Adrenal gland (tissue), 12 donors: ENCODE measurements around the gene NR1D2. TPM values are rescaled to one million over a fixed set of nuclear protein-coding genes. Genes with fewer than 3 reads are reported as not detected.

ENCODE experiments used
- DNase-seq, 7 donors: peaks; one replicate each; pipeline ENCODE4 v3.0.0-alpha.2; 2019 to 2020
- H3K27ac ChIP-seq, 5 donors: fragments of 200-600 bp; sonication (generic) in 4 of 5; 1 replicate in 3 of 5; 2 replicates in 2 of 5; pipeline versions ENCODE4 v1.5.1 to v1.8.0; 2016 to 2020; ENCODE audit warnings: mild to moderate bottlenecking in 1 of 5
- H3K27me3 ChIP-seq: fragments of 200-600 bp; 2 replicates; pipeline ENCODE4 v1.8.0; 2021
- H3K36me3 ChIP-seq, 2 donors: fragments of 200-600 bp; replicated peaks in 1 of 2; 1 replicate in 1 of 2; 2 replicates in 1 of 2; pipeline versions ENCODE4 v1.5.1 to v1.8.0; 2018 to 2022
- H3K4me1 ChIP-seq, 2 donors: fragments of 200-600 bp; replicated peaks in 1 of 2; 1 replicate in 1 of 2; 2 replicates in 1 of 2; pipeline versions ENCODE4 v1.5.1 to v1.8.0; 2018 to 2021
- H3K4me3 ChIP-seq, 4 donors: fragments of 200-600 bp; sonication (generic) in 3 of 4; one replicate each; pipeline ENCODE4 v1.5.1; 2016 to 2018
- H3K9me3 ChIP-seq, 3 donors: fragments of 200-600 bp; sonication (generic) in 1 of 3; replicated peaks in 1 of 3; 1 replicate in 2 of 3; 2 replicates in 1 of 3; pipeline versions ENCODE4 v1.5.1 to v1.8.0; 2016 to 2021
- CTCF ChIP-seq, 6 experiments: fragments of 450-650 bp in 4 of 6; fragments of 200-600 bp in 2 of 6; sonication (generic) in 1 of 6; IDR thresholded peaks; 1 replicate in 5 of 6; 2 replicates in 1 of 6; pipeline versions ENCODE4 v1.5.1 to v1.8.0; 2016 to 2021; ENCODE audit warnings: antibody characterized with exemption in 6 of 6, mild to moderate bottlenecking in 2 of 6, moderate library complexity in 1 of 6
- POLR2A ChIP-seq, 2 donors: fragments of 450-650 bp; IDR thresholded peaks; one replicate each; pipeline ENCODE4 v1.6.1; 2017; ENCODE audit warnings: antibody characterized with exemption in 2 of 2, mild to moderate bottlenecking in 2 of 2, moderate library complexity in 1 of 2
- WGBS, 4 donors: extraction: QIAGEN DNeasy Blood & Tissue Kit in 2 of 4; methylation state at CpG; one replicate each; pipeline versions ENCODE4 v1.1.5 to v1.1.7; 2013 to 2017; 5-methylcytosine and 5-hydroxymethylcytosine counted together
- intact Hi-C, 2 donors: fragments of 100-400 bp; cut with DNase I; formaldehyde crosslinking; loops; one replicate each; pipeline versions ENCODE4 v1.14.1 to v1.15.0; 2022 to 2023
- polyA plus RNA-seq, 3 donors: library from polyadenylated mRNA; stranded (reverse); fragments of 200-250 nt in 2 of 3; fragments of 350-450 nt in 1 of 3; fragmentation: Illumina TruSeq in 1 of 3; extraction: RNeasy Lipid Tissue Mini Kit (QIAGEN cat#74804) in 1 of 3; gene quantifications; one replicate each; pipeline ENCODE4 v1.2.3, GENCODE V29; 2013 to 2014
- total RNA-seq, 9 donors: library from RNA; depleted of rRNA in 4 of 9; stranded (reverse); fragments of >200 nt in 4 of 9; fragments of 120-200 nt in 1 of 9; fragmentation: NEBNext Ultra II Directional in 1 of 9; extraction: Animal tissue kit (Norgen Biotek cat#: 25700) in 1 of 9; gene quantifications; one replicate each; pipeline versions ENCODE4 v1.1.0 to v1.2.4, GENCODE V29; 2013 to 2023
- donor health status: healthy with polysubstance abuse.
- donor health status: Bipolar disorder and iron deficiency.
- donor health status: DM: yes; HTN: yes; CAD: no.
- donor health status: DM: no; HTN: no; CAD: no.
- donor health status: DM: no; HTN: no; CAD: no.
- donor health status: DM: yes; HTN: yes; CAD: no.

NR1D2 gene
- total and polyA plus RNA-seq, 12 donors: 8.7 to 43.4 (median 29.6) TPM

DNA sequence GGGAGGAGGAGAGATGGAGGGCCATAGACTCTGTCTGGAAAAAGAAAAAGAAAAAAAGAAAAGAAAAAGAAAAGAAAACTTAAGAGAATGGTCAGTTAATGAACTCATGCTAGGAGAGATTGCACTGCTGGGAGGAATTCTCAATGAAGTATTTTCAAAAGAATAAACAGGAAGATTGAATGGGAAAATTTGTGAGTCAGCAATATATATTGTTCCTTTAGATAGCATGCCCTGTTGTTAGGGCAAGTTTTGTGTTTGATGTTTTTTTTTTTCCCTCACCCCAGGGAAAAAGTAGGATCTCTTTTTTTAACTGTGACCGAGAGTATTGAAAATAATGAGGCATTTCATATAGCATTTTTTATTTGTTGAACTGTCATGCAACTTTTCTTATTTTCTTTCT lies 7.8 kb upstream of the NR1D2 start:
- no peaks in the 10 kb centered on the region for H3K4me1 ChIP-seq
- no peak for DNase-seq
- no peak overlapping the region for H3K4me3 ChIP-seq
- TF ChIP-seq CTCF (IDR thresholded peaks at IDR 0.05): no peak
- TF ChIP-seq POLR2A (IDR thresholded peaks at IDR 0.05): no peak
- H3K9me3 ChIP-seq: no peaks in the 10 kb centered on the region
- no peaks in the 10 kb centered on the region for H3K36me3 ChIP-seq
- H3K27me3 ChIP-seq: no peaks in the 10 kb centered on the region
- 75 to 91% (median 81%) methylated on average over 1 of the region's 1 CpG for WGBS, 4 donors
- intact Hi-C loops: no loop called here
- H3K27ac ChIP-seq: no peak overlapping the region

GRCh38 chr3:23938688-23939087 lies 6.4 kb upstream of the NR1D2 start:
- H3K36me3 ChIP-seq: no peaks in the 10 kb centered on the region
- H3K4me1 ChIP-seq: no peaks in the 10 kb centered on the region
- H3K4me3 ChIP-seq: no peak overlapping the region
- DNase-seq: no peak
- H3K27me3 ChIP-seq: no peaks in the 10 kb centered on the region
- no peak overlapping the region for H3K27ac ChIP-seq
- TF ChIP-seq POLR2A (IDR thresholded peaks at IDR 0.05) (no peak), CTCF (IDR thresholded peaks at IDR 0.05) (no peak)
- intact Hi-C loops: no loop called here
- H3K9me3 ChIP-seq: no peaks in the 10 kb centered on the region

GRCh38 chr3:23940775-23941174 lies 4.3 kb upstream of the NR1D2 start:
- no peak for DNase-seq
- H3K27me3 ChIP-seq: no peaks in the 10 kb centered on the region
- H3K27ac ChIP-seq: no peak overlapping the region
- H3K36me3 ChIP-seq: no peaks in the 10 kb centered on the region
- TF ChIP-seq CTCF (IDR thresholded peaks at IDR 0.05) (no peak), POLR2A (IDR thresholded peaks at IDR 0.05) (no peak)
- H3K4me3 ChIP-seq: no peak overlapping the region
- 70 to 85% (median 75%) methylated on average over 5 of the region's 5 CpGs for WGBS, 4 donors
- no peaks in the 10 kb centered on the region for H3K9me3 ChIP-seq
- intact Hi-C loops: no loop called here
- H3K4me1 ChIP-seq: peaks cover 0 to 6% of the 10 kb centered on the region in 2 donors

DNA sequence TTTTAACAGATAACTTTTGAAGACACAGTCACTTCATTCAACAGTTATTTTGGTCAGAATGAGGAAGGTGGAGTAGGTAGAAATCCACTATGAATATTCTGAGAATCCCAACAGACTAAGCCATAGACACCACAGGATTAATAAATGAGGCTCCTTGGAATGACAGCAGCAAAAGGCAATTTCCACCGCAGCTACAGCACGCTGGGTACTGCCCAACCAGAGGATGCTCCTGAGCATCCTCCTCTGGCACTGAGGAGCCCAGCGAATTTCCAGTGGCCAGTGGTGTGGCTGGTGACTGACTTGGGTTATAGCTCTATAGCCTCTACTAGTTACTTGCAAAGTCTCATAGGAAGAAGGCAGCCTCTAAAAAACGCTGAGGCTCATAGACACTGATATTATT lies 3.6 kb upstream of the NR1D2 start:
- no peaks in the 10 kb centered on the region for H3K36me3 ChIP-seq
- no peak overlapping the region for H3K27ac ChIP-seq
- no peaks in the 10 kb centered on the region for H3K9me3 ChIP-seq
- H3K4me3 ChIP-seq: no peak overlapping the region
- H3K4me1 ChIP-seq: peaks cover 0 to 7% of the 10 kb centered on the region in 2 donors
- intact Hi-C loops: no loop called here
- WGBS, 4 donors: 81 to 91% (median 89%) methylated on average over 4 of the region's 4 CpGs
- DNase-seq: no peak
- H3K27me3 ChIP-seq: no peaks in the 10 kb centered on the region
- TF ChIP-seq POLR2A (IDR thresholded peaks at IDR 0.05) (no peak), CTCF (IDR thresholded peaks at IDR 0.05) (no peak)
